GM12878 (cell line): ENCODE measurements around the gene CCDC182. TPM values are rescaled to one million over a fixed set of nuclear protein-coding genes. Genes with fewer than 3 reads are reported as not detected.

Experiments used
- ATAC-seq: fragments of 200-7000 bp; cut with Tn5 transposase; 3 replicates; pipeline ENCODE4 v1.9.1; 2020; ENCODE audit warnings: mild to moderate bottlenecking, moderate library complexity
- BruUV-seq: library from RNA; stranded (reverse); fragments of 400-500 nt; replicated peaks from 2 replicates; lab custom pipeline; 2021; lab: Mats Ljungman, UMichigan
- CTCF ChIA-PET: fragments of 300-600 bp; sonication (Branson Sonifier 250); formaldehyde crosslinking; extraction: SDS; loops from one replicate; lab custom pipeline; 2021; ENCODE audit warnings: inconsistent platforms; lab: Yijun Ruan, JAX
- POLR2A ChIA-PET: fragments of 350-600 bp; formaldehyde crosslinking; extraction: SDS; loops from one replicate; lab custom pipeline; 2021; ENCODE audit warnings: inconsistent platforms; lab: Charles Lee
- RAD21 ChIA-PET: fragments of 300-600 bp; sonication (Branson Sonifier 250); formaldehyde crosslinking; loops from one replicate; lab custom pipeline; 2023; ENCODE audit warnings: antibody characterized with exemption; ENCODE audit not compliant: unreplicated experiment; lab: Charles Lee
- SMC1A ChIA-PET: fragments of 300-600 bp; sonication (Branson Sonifier 250); formaldehyde crosslinking; loops from one replicate; lab custom pipeline; 2023; ENCODE audit not compliant: unreplicated experiment, uncharacterized antibody; lab: Charles Lee
- DNase-seq: peaks from one replicate; pipeline ENCODE4 v3.0.0-alpha.2; 2011; ENCODE audit warnings: low read depth, low spot score
- FAIRE-seq: peaks from 3 replicates; lab custom pipeline; 2011; peaks lifted over from hg19 to GRCh38; lab: Jason Lieb, UNC
- H2AFZ ChIP-seq: 2 replicates; pipeline ENCODE4 v1.6.0; 2011; ENCODE audit warnings: low read depth, low read length, control low read depth; ENCODE audit not compliant: control insufficient read depth
- H3K27ac ChIP-seq: 2 replicates; pipeline ENCODE4 v1.5.1; 2011; ENCODE audit warnings: control low read depth; ENCODE audit not compliant: control insufficient read depth, insufficient read depth
- H3K27me3 ChIP-seq, 2 experiments: replicated peaks in 1 of 2; 2 replicates each; pipeline versions ENCODE4 v1.6.0 to v1.6.1; 2011; ENCODE audit warnings: low read length in 1 of 2; ENCODE audit not compliant: control insufficient read depth in 2 of 2, insufficient read depth in 2 of 2
- H3K36me3 ChIP-seq, 2 experiments: 2 replicates each; pipeline ENCODE4 v1.5.1; 2011; ENCODE audit warnings: low read length in 1 of 2; ENCODE audit not compliant: control insufficient read depth in 2 of 2, insufficient read depth in 2 of 2
- H3K4me1 ChIP-seq: 2 replicates; pipeline ENCODE4 v1.6.1; 2011; ENCODE audit warnings: mild to moderate bottlenecking, low read length, moderate library complexity, mixed read lengths; ENCODE audit not compliant: control insufficient read depth, insufficient read depth
- H3K4me2 ChIP-seq: 2 replicates; pipeline ENCODE4 v1.6.0; 2011; ENCODE audit warnings: control low read depth; ENCODE audit not compliant: control insufficient read depth, insufficient read depth
- H3K4me3 ChIP-seq: fragments of 200-600 bp; sonication (generic); 2 replicates; pipeline ENCODE4 v1.5.1; 2016
- H3K79me2 ChIP-seq: 2 replicates; pipeline ENCODE4 v1.6.0; 2011; ENCODE audit warnings: low read length; ENCODE audit not compliant: control insufficient read depth, insufficient read depth
- H3K9ac ChIP-seq: 2 replicates; pipeline ENCODE4 v1.8.0; 2011; ENCODE audit warnings: low read length, control low read depth, mixed read lengths; ENCODE audit not compliant: control insufficient read depth, insufficient read depth
- H3K9me3 ChIP-seq: replicated peaks from 3 replicates; pipeline ENCODE4 v1.5.1; 2011; ENCODE audit warnings: mild to moderate bottlenecking, low read length; ENCODE audit not compliant: control insufficient read depth, insufficient read depth
- H4K20me1 ChIP-seq: 2 replicates; pipeline ENCODE4 v1.6.0; 2011; ENCODE audit not compliant: control insufficient read depth, insufficient read depth
- ATF7 ChIP-seq: fragments of 450-650 bp; IDR thresholded peaks from 2 replicates; pipeline ENCODE4 v1.6.1; 2016; ENCODE audit warnings: low read depth, mild to moderate bottlenecking
- CHD1 ChIP-seq: IDR thresholded peaks from 2 replicates; pipeline ENCODE4 v1.6.1; 2012; ENCODE audit warnings: low read depth, low read length, improper control_type of control experiment
- EZH2 ChIP-seq: IDR thresholded peaks from 2 replicates; pipeline ENCODE4 v1.6.1; 2012; ENCODE audit warnings: low read depth, mild to moderate bottlenecking, control low read depth, inconsistent platforms, low read length, borderline replicate concordance; ENCODE audit not compliant: control insufficient read depth
- NFXL1 ChIP-seq: fragments of 450-650 bp; IDR thresholded peaks from 2 replicates; pipeline ENCODE4 v1.6.1; 2017; ENCODE audit warnings: antibody characterized with exemption, mild to moderate bottlenecking, borderline replicate concordance
- RAD51 ChIP-seq: fragments of 450-650 bp; IDR thresholded peaks from 2 replicates; pipeline ENCODE4 v1.6.1; 2016; ENCODE audit warnings: moderate library complexity, mild to moderate bottlenecking, inconsistent platforms
- SMAD5 ChIP-seq: IDR thresholded peaks from 2 replicates; pipeline ENCODE4 v1.6.1; 2016; ENCODE audit warnings: antibody characterized with exemption, low read depth
- ZNF622 ChIP-seq: fragments of 450-650 bp; IDR thresholded peaks from 2 replicates; pipeline ENCODE4 v1.6.1; 2017; ENCODE audit warnings: mild to moderate bottlenecking, inconsistent platforms
- ZZZ3 ChIP-seq: IDR thresholded peaks from 2 replicates; pipeline ENCODE4 v1.6.1; 2011; ENCODE audit warnings: low read depth; ENCODE audit not compliant: control insufficient read depth, insufficient read length
- WGBS: methylation state at CpG from one replicate; pipeline ENCODE4 v1.1.6; 2016; ENCODE audit warnings: low lambda C conversion rate; ENCODE audit not compliant: insufficient replicate concordance, insufficient coverage; ENCODE audit errors: missing lambda C conversion rate; 5-methylcytosine and 5-hydroxymethylcytosine counted together
- in situ Hi-C: fragments of 300-500 bp; cut with MboI; formaldehyde crosslinking; loops from 9 replicates; pipeline ENCODE4 v1.14.3; 2018; ENCODE audit warnings: mixed read lengths
- intact Hi-C: fragments of 100-400 bp; cut with micrococcal nuclease; formaldehyde crosslinking; loops from one replicate; pipeline ENCODE4 v1.14.2; 2022; ENCODE audit not compliant: unreplicated experiment
- polyA plus RNA-seq, 11 experiments: library from polyadenylated mRNA; depleted of rRNA in 4 of 11; unstranded in 6 of 11; stranded (reverse) in 5 of 11; fragments of >200 nt; fragmentation: Nextera tagmentation in 4 of 11; fragmentation: Illumina TruSeq in 1 of 11; extraction: Ambion mirVana in 4 of 11; extraction: Trizol in 1 of 11; gene quantifications; 1 replicate in 1 of 11; 2 replicates in 10 of 11; pipeline versions ENCODE4 v1.2.1 to v1.2.3, GENCODE V29; 2011 to 2016; ENCODE audit warnings: inconsistent platforms in 2 of 11, missing spikeins in 2 of 11, low read depth in 1 of 11
- total RNA-seq, 4 experiments: library from RNA; depleted of rRNA in 3 of 4; stranded (reverse); fragments of >200 nt in 3 of 4; fragmentation: Illumina TruSeq in 1 of 4; extraction: Trizol in 1 of 4; gene quantifications; 2 replicates each; pipeline versions ENCODE4 v1.2.1 to v1.2.3, GENCODE V29; 2013 to 2021
- TF ChIP-seq, protein P1 (sequence below): fragments of 450-650 bp; formaldehyde crosslinking; IDR thresholded peaks from 2 replicates; pipeline ENCODE4 v1.5.0; 2022; ENCODE audit warnings: mild to moderate bottlenecking, missing genetic modification characterization
- TF ChIP-seq, protein P2 (sequence below): IDR thresholded peaks from 2 replicates; pipeline ENCODE4 v1.6.1; 2011; ENCODE audit warnings: borderline replicate concordance, low read depth, mild to moderate bottlenecking, moderate library complexity, low read length; ENCODE audit not compliant: insufficient read depth, poor library complexity, severe bottlenecking
- TF ChIP-seq, protein P3 (sequence below): fragments of 450-650 bp; conservative IDR thresholded peaks from 2 replicates; pipeline ENCODE4 v1.6.1; 2017; ENCODE audit warnings: mild to moderate bottlenecking, moderate library complexity
- TF ChIP-seq, protein P4 (sequence below): fragments of 450-650 bp; formaldehyde crosslinking; IDR thresholded peaks from 2 replicates; pipeline ENCODE4 v1.4.0; 2020; ENCODE audit warnings: mild to moderate bottlenecking, moderate library complexity

The CCDC182 gene
- total and polyA plus RNA-seq, 10 of the 15 experiments (the other 5 are each of a cell fraction or from before 2014, with no cell fraction given) = not detected

DNA sequence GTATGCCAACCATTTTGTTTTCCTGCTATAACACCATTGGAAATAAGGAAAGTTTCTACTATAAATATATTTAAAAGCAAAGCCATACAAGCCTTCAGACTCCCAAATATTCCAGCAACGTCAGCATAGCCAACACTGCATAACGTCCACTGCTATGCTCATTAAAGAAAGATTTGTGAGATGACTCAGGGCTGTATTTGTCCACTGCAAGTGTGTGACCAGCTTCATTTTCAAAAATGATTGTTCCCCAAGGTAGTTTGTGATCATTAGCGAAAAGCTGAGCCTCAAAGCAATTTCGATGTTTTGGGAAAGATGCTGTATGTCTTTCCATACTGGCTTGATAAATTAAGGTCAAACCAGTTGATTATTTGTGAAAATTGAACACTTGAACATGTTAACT lies 14.9 kb upstream of the CCDC182 start (continued):
- TF ChIP-seq, protein P1, sequence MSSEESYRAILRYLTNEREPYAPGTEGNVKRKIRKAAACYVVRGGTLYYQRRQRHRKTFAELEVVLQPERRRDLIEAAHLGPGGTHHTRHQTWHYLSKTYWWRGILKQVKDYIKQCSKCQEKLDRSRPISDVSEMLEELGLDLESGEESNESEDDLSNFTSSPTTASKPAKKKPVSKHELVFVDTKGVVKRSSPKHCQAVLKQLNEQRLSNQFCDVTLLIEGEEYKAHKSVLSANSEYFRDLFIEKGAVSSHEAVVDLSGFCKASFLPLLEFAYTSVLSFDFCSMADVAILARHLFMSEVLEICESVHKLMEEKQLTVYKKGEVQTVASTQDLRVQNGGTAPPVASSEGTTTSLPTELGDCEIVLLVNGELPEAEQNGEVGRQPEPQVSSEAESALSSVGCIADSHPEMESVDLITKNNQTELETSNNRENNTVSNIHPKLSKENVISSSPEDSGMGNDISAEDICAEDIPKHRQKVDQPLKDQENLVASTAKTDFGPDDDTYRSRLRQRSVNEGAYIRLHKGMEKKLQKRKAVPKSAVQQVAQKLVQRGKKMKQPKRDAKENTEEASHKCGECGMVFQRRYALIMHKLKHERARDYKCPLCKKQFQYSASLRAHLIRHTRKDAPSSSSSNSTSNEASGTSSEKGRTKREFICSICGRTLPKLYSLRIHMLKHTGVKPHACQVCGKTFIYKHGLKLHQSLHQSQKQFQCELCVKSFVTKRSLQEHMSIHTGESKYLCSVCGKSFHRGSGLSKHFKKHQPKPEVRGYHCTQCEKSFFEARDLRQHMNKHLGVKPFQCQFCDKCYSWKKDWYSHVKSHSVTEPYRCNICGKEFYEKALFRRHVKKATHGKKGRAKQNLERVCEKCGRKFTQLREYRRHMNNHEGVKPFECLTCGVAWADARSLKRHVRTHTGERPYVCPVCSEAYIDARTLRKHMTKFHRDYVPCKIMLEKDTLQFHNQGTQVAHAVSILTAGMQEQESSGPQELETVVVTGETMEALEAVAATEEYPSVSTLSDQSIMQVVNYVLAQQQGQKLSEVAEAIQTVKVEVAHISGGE (CRISPR knock-in tag) = no peak
- TF ChIP-seq RAD51 (no peak), ZNF622 (no peak), ZZZ3 (no peak)
- TF ChIP-seq, protein P2, sequence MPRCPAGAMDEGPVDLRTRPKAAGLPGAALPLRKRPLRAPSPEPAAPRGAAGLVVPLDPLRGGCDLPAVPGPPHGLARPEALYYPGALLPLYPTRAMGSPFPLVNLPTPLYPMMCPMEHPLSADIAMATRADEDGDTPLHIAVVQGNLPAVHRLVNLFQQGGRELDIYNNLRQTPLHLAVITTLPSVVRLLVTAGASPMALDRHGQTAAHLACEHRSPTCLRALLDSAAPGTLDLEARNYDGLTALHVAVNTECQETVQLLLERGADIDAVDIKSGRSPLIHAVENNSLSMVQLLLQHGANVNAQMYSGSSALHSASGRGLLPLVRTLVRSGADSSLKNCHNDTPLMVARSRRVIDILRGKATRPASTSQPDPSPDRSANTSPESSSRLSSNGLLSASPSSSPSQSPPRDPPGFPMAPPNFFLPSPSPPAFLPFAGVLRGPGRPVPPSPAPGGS = no peak

DNA sequence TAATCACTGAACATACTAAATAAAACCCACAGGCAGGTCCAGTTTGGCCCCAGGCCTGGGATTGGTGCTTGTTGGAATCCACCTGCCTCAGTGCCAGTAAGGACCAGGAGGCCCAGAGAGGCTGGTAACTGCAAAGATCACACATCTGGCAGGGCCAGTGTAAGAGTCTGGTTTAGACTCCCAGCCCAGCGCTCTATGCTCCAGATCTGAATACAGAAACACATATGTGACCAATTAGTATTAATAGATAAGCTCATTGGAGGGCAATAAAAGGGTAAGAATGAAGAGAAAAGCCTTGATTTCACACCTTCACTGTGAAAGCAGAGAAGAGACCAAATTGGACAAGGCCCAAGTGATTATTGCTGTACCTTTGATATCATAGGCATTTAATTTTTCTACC lies 13.6 kb upstream of the CCDC182 start:
- Histone ChIP-seq H3K4me3 (no peak overlapping the region), H3K27me3 (peaks cover 0 to 2% of the 10 kb centered on the region in 2 experiments; a peak in 2 of 4 replicates), H3K4me1 (no peaks in the 10 kb centered on the region), H3K9ac (no peak overlapping the region), H3K9me3 (no peaks in the 10 kb centered on the region), H4K20me1 (no peaks in the 10 kb centered on the region), H3K27ac (no peak overlapping the region), H3K79me2 (no peaks in the 10 kb centered on the region), H3K36me3 (no peaks in the 10 kb centered on the region), H3K4me2 (no peak overlapping the region), H2AFZ (no peak overlapping the region)
- intact Hi-C loops = no loop called here
- FAIRE-seq (no peak), DNase-seq (no peak), ATAC-seq (no peak)
- POLR2A ChIA-PET = no interaction called here
- WGBS = 92% methylated on average over 1 of the region's 1 CpG
- in situ Hi-C loops = no loop called here
- SMC1A ChIA-PET = no interaction called here
- RAD21 ChIA-PET = no interaction called here
- no TSS peak for BruUV-seq
- CTCF ChIA-PET = interaction anchor here (0.9 to 2.1 kb wide), 3 partner anchors 9 to 75 kb away, joined by 4 to 9 read pairs (median 5); no protein-coding TSS in a partner anchor
- TF ChIP-seq ATF7 (no peak), NFXL1 (no peak), SMAD5 (no peak), CHD1 (no peak), EZH2 (no peak)
- TF ChIP-seq, protein P3, sequence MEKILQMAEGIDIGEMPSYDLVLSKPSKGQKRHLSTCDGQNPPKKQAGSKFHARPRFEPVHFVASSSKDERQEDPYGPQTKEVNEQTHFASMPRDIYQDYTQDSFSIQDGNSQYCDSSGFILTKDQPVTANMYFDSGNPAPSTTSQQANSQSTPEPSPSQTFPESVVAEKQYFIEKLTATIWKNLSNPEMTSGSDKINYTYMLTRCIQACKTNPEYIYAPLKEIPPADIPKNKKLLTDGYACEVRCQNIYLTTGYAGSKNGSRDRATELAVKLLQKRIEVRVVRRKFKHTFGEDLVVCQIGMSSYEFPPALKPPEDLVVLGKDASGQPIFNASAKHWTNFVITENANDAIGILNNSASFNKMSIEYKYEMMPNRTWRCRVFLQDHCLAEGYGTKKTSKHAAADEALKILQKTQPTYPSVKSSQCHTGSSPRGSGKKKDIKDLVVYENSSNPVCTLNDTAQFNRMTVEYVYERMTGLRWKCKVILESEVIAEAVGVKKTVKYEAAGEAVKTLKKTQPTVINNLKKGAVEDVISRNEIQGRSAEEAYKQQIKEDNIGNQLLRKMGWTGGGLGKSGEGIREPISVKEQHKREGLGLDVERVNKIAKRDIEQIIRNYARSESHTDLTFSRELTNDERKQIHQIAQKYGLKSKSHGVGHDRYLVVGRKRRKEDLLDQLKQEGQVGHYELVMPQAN = no peak
- TF ChIP-seq, protein P4, sequence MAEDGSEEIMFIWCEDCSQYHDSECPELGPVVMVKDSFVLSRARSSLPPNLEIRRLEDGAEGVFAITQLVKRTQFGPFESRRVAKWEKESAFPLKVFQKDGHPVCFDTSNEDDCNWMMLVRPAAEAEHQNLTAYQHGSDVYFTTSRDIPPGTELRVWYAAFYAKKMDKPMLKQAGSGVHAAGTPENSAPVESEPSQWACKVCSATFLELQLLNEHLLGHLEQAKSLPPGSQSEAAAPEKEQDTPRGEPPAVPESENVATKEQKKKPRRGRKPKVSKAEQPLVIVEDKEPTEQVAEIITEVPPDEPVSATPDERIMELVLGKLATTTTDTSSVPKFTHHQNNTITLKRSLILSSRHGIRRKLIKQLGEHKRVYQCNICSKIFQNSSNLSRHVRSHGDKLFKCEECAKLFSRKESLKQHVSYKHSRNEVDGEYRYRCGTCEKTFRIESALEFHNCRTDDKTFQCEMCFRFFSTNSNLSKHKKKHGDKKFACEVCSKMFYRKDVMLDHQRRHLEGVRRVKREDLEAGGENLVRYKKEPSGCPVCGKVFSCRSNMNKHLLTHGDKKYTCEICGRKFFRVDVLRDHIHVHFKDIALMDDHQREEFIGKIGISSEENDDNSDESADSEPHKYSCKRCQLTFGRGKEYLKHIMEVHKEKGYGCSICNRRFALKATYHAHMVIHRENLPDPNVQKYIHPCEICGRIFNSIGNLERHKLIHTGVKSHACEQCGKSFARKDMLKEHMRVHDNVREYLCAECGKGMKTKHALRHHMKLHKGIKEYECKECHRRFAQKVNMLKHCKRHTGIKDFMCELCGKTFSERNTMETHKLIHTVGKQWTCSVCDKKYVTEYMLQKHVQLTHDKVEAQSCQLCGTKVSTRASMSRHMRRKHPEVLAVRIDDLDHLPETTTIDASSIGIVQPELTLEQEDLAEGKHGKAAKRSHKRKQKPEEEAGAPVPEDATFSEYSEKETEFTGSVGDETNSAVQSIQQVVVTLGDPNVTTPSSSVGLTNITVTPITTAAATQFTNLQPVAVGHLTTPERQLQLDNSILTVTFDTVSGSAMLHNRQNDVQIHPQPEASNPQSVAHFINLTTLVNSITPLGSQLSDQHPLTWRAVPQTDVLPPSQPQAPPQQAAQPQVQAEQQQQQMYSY (CRISPR knock-in tag) = no peak
